H1 (cell line): ENCODE data around the gene CLIP4. TPM values are rescaled to one million over a fixed set of nuclear protein-coding genes. Genes with fewer than 3 reads are reported as not detected.

Source experiments
- JUND ChIP-seq: IDR thresholded peaks from 2 replicates; pipeline ENCODE4 v1.6.1; 2011; ENCODE audit warnings: mild to moderate bottlenecking, improper control_type of control experiment, low read length
- SIN3A ChIP-seq, 2 experiments: IDR thresholded peaks in 1 of 2; conservative IDR thresholded peaks in 1 of 2; 2 replicates each; pipeline ENCODE4 v1.6.1; 2011 to 2012; ENCODE audit warnings: low read length in 2 of 2, improper control_type of control experiment in 1 of 2, low read depth in 1 of 2, mild to moderate bottlenecking in 1 of 2
- SRF ChIP-seq: IDR thresholded peaks from 2 replicates; pipeline ENCODE4 v1.6.1; 2011; ENCODE audit warnings: mild to moderate bottlenecking, low read depth, low read length, moderate library complexity
- polyA plus RNA-seq, 7 experiments: library from polyadenylated mRNA; depleted of rRNA in 3 of 7; stranded (reverse) in 5 of 7; unstranded in 2 of 7; fragments of >200 nt in 5 of 7; fragments of 200-250 nt in 2 of 7; gene quantifications; 1 replicate in 5 of 7; 2 replicates in 1 of 7; 4 replicates in 1 of 7; pipeline versions ENCODE4 v1.2.1 to v1.2.3, GENCODE V29; 2011 to 2013; ENCODE audit warnings: missing spikeins in 2 of 7, mixed read lengths in 2 of 7
- total RNA-seq: library from RNA; stranded (reverse); fragmentation: NEBNext Ultra II Directional; extraction: Animal tissue kit (Norgen Biotek cat#: 25700); gene quantifications from 2 replicates; pipeline ENCODE4 v1.2.1, GENCODE V29; 2021

The CLIP4 gene
- total and polyA plus RNA-seq, 2 of the 8 experiments (the other 6 are each of a cell fraction or from before 2014, with no cell fraction given): 0.08 to 0.09 TPM

GRCh38 chr2:29184531-29184930 lies 69.3 kb downstream of the CLIP4 start (continued):
- no peak for TF ChIP-seq JUND
- TF ChIP-seq SRF: no peak
- no peak for TF ChIP-seq SIN3A (conservative IDR thresholded peaks at IDR 0.05 in 1 of 2, IDR thresholded peaks at IDR 0.05 in 1 of 2; ENCODE audit: low read depth in 1 of 2, low read length in 2 of 2)
